DOHH2 (cell line): Measurements from ENCODE around the gene PFKL.

ENCODE experiments used
- H3F3A ChIP-seq: fragments of 200-600 bp; sonication (generic), shearing (Covaris generic); 2 replicates; pipeline ENCODE4 v1.6.0; 2016; ENCODE audit warnings: antibody characterized with exemption, mild to moderate bottlenecking; ENCODE audit not compliant: control insufficient read depth, insufficient read depth
- H3K27ac ChIP-seq: fragments of 200-600 bp; sonication (generic); 2 replicates; pipeline ENCODE4 v1.5.1; 2014; ENCODE audit warnings: low read depth, mild to moderate bottlenecking, low read length, moderate library complexity
- H3K27me3 ChIP-seq: fragments of 200-600 bp; sonication (generic); 2 replicates; pipeline ENCODE4 v1.6.1; 2014; ENCODE audit warnings: mild to moderate bottlenecking, low read length, mixed read lengths; ENCODE audit not compliant: control insufficient read depth
- H3K36me3 ChIP-seq: fragments of 200-600 bp; sonication (generic); 2 replicates; pipeline ENCODE4 v1.6.1; 2014; ENCODE audit warnings: mild to moderate bottlenecking, low read length, moderate library complexity, mixed read lengths; ENCODE audit not compliant: control insufficient read depth
- H3K4me1 ChIP-seq: fragments of 200-600 bp; sonication (generic); 2 replicates; pipeline ENCODE4 v1.6.1; 2014; ENCODE audit warnings: mild to moderate bottlenecking, low read length, mixed read lengths; ENCODE audit not compliant: control insufficient read depth
- H3K4me2 ChIP-seq: fragments of 200-600 bp; sonication (generic); 2 replicates; pipeline ENCODE4 v1.6.0; 2014; ENCODE audit warnings: mild to moderate bottlenecking, low read length, moderate library complexity
- H3K4me3 ChIP-seq: fragments of 200-600 bp; sonication (generic); 2 replicates; pipeline ENCODE4 v1.5.1; 2014; ENCODE audit warnings: mild to moderate bottlenecking, low read length, mixed read lengths
- H3K79me2 ChIP-seq: fragments of 200-600 bp; sonication (generic); 2 replicates; pipeline ENCODE4 v1.6.1; 2014; ENCODE audit warnings: mild to moderate bottlenecking, low read length, mixed read lengths; ENCODE audit not compliant: control insufficient read depth
- H3K9me2 ChIP-seq: fragments of 200-600 bp; sonication (generic); replicated peaks from 2 replicates; pipeline ENCODE4 v1.6.1; 2014; ENCODE audit warnings: mild to moderate bottlenecking, low read length, mixed read lengths; ENCODE audit not compliant: control insufficient read depth
- H3K9me3 ChIP-seq: fragments of 200-600 bp; sonication (generic); 2 replicates; pipeline ENCODE4 v1.6.1; 2014; ENCODE audit warnings: antibody characterized with exemption, low read length, mixed read lengths; ENCODE audit not compliant: control insufficient read depth, insufficient read depth
- H4K20me1 ChIP-seq: fragments of 200-600 bp; sonication (generic); 2 replicates; pipeline ENCODE4 v1.6.0; 2014; ENCODE audit warnings: low read depth, mild to moderate bottlenecking, antibody characterized with exemption, low read length, moderate library complexity; ENCODE audit not compliant: control insufficient read depth, insufficient read depth
- EZH2phosphoT487 ChIP-seq: fragments of 200-600 bp; sonication (generic); IDR thresholded peaks from 2 replicates; pipeline ENCODE4 v1.6.1; 2017; ENCODE audit warnings: borderline replicate concordance, mild to moderate bottlenecking, antibody characterized with exemption, low read length, moderate library complexity, mixed read lengths
- TF ChIP-seq, protein P1 (sequence below): fragments of 200-600 bp; sonication (generic); IDR thresholded peaks from one replicate; pipeline ENCODE4 v1.5.1; 2014; ENCODE audit warnings: antibody characterized with exemption, mild to moderate bottlenecking, low read depth, low read length; ENCODE audit not compliant: poor library complexity, severe bottlenecking

The PFKL gene

DNA sequence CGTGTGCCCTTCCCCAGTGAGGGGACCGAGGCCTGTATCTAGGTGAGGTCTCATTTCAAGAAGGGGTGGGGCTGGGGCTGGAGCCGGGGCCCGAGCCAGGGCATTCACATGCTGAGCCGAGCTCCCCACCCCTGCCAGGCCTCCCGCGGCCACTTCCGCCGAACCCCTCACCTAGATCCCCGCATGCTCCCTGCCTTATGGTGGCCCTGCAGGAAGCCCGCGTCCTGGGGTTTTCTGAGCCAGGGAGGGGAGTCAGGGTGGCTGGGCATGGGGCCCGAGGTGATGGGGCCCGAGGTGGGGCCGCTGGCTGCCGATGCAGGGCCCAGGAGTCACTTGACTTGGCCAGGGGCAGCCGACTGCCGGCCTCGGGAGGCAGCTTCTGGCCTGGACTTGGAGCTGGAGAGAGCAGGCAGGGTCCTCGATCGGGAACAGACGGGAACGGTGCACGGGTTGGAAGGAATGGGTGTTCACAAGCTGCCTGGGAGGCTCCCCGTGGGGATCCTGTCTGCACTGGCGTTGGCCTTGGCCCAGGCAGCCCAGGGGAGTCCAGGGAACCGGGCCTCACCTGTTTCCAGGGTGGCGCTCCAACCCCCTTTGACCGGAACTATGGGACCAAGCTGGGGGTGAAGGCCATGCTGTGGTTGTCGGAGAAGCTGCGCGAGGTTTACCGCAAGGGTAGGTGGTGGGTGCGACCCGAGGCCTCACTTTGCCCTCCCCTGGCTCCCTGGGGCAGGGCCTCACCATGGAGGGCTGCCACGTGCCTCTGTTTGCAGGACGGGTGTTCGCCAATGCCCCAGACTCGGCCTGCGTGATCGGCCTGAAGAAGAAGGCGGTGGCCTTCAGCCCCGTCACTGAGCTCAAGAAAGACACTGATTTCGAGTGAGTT is 25.8 kb downstream of the PFKL start:
- Histone ChIP-seq H3K36me3 (peaks cover 61% of the 10 kb centered on the region), H3K4me3 (no peak overlapping the region), H3K4me2 (no peak overlapping the region), H3K79me2 (no peaks in the 10 kb centered on the region), H3F3A (peaks cover 3% of the 10 kb centered on the region; the same call in 1 of the 2 replicates), H3K4me1 (no peaks in the 10 kb centered on the region), H3K9me3 (no peaks in the 10 kb centered on the region), H3K27me3 (no peaks in the 10 kb centered on the region), H3K27ac (no peak overlapping the region), H4K20me1 (peaks cover 6% of the 10 kb centered on the region; the same call in 1 of the 2 replicates), H3K9me2 (no peaks in the 10 kb centered on the region)
- TF ChIP-seq, protein P1, sequence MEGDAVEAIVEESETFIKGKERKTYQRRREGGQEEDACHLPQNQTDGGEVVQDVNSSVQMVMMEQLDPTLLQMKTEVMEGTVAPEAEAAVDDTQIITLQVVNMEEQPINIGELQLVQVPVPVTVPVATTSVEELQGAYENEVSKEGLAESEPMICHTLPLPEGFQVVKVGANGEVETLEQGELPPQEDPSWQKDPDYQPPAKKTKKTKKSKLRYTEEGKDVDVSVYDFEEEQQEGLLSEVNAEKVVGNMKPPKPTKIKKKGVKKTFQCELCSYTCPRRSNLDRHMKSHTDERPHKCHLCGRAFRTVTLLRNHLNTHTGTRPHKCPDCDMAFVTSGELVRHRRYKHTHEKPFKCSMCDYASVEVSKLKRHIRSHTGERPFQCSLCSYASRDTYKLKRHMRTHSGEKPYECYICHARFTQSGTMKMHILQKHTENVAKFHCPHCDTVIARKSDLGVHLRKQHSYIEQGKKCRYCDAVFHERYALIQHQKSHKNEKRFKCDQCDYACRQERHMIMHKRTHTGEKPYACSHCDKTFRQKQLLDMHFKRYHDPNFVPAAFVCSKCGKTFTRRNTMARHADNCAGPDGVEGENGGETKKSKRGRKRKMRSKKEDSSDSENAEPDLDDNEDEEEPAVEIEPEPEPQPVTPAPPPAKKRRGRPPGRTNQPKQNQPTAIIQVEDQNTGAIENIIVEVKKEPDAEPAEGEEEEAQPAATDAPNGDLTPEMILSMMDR: no peak
- no peak for TF ChIP-seq EZH2phosphoT487

DNA sequence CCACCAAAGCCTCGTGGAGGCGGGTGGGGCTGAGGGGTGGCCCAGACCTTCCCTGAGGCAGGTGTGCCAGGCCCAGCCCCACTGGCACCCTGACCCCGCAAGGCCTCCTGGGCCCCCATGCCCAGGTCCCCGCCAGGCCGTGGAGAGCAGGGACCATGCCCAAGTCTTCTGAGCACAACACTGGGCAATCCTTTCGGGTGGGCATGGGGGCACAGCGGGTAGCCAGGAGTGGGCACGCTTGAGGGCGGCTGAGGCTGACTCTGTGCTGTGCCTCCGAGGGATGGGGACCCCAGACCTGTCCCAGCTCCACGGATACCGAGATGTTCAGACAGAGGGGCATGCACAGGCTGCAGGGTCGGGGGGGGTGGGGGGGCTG is 26.4 kb downstream of the PFKL start:
- H3K9me3 ChIP-seq: no peaks in the 10 kb centered on the region
- H3K79me2 ChIP-seq: no peaks in the 10 kb centered on the region
- TF ChIP-seq, protein P1: no peak
- no peak for TF ChIP-seq EZH2phosphoT487
- no peaks in the 10 kb centered on the region for H3K4me1 ChIP-seq
- H3K27ac ChIP-seq: no peak overlapping the region
- H3K36me3 ChIP-seq: peaks cover 58% of the 10 kb centered on the region
- peaks cover 3% of the 10 kb centered on the region; the same call in 1 of the 2 replicates for H3F3A ChIP-seq
- no peaks in the 10 kb centered on the region for H3K9me2 ChIP-seq
- H3K4me2 ChIP-seq: no peak overlapping the region
- no peaks in the 10 kb centered on the region for H3K27me3 ChIP-seq
- no peak overlapping the region for H3K4me3 ChIP-seq
- peaks cover 6% of the 10 kb centered on the region; the same call in 1 of the 2 replicates for H4K20me1 ChIP-seq

DNA sequence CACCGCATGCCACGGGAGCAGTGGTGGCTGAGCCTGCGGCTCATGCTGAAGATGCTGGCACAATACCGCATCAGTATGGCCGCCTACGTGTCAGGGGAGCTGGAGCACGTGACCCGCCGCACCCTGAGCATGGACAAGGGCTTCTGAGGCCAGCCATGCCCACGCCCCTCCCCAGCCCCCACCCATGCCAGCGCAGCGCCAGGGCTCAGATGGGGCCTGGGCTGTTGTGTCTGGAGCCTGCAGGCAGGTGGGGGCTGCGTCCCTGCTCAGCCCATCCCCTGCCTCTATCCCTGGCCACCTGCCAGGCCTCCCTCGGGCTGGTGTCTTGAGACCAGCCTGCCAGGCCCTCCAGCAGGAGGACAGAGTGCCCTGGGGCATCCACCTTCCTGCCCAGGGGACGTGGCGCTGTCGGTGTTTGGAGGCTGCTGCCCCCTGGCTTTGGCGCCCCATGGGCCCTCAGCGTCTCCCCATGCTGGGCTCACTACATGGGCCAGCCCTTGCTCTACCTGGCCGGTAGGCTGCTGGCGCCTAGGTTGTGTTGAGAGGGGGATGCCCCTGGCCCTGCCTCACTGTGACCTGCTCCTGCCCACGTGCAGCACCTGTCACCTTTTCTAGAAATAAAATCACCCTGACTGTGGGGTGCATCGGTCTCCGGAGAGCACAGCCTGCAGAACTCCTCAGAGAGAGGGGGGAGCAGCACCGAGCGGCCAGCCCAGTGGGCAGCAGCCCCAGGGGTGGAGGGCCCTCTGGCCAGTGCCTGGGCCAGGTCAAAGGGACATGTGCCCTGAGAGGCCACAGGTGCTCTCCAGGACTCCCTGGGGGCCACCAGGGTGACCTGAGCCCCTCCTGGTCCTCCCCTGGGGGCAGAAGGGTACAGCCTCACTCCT is 27.1 kb downstream of the PFKL start:
- Histone ChIP-seq H3K79me2 (no peaks in the 10 kb centered on the region), H3K36me3 (peaks cover 52% of the 10 kb centered on the region), H3K4me1 (no peaks in the 10 kb centered on the region), H3K9me2 (no peaks in the 10 kb centered on the region), H3K9me3 (no peaks in the 10 kb centered on the region), H4K20me1 (peaks cover 6% of the 10 kb centered on the region; the same call in 1 of the 2 replicates), H3F3A (peaks cover 3% of the 10 kb centered on the region; the same call in 1 of the 2 replicates), H3K27me3 (no peaks in the 10 kb centered on the region), H3K27ac (no peak overlapping the region), H3K4me2 (no peak overlapping the region), H3K4me3 (no peak overlapping the region)
- TF ChIP-seq EZH2phosphoT487: no peak
- TF ChIP-seq, protein P1: no peak
